ENCODE results near the gene BBS4.

Gene BBS4

DNA sequence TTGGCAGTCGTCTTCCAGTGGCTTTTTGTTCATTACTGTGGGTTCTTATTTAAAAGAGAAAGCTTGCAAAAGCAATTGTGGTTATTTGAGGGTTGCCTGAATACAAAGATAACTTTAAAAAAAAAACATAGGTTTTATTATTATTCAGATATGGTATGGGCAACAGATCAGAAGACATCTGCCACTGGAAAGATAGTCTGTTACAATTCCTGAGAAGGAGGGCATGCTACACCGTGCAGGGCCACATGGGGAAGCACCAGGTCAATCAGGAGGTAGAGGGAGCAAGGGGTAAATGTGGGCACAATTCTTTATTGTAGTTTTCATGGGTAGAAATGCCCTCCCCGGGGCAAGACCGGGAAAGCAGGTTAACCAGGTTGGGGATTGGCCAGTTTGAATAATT is 46.5 kb downstream of the BBS4 start:
- Histone ChIP-seq H3K27me3 (ENCODE audit: insufficient read depth, poor library complexity, severe bottlenecking) (no peaks in the 10 kb centered on the region), H3K9me3 (ENCODE audit: severe bottlenecking) (no peaks in the 10 kb centered on the region), H3K27ac (ENCODE audit: poor library complexity, severe bottlenecking) (no peak overlapping the region), H3K4me3 (ENCODE audit: severe bottlenecking) (no peak overlapping the region), H3K4me1 (ENCODE audit: insufficient read depth, poor library complexity, severe bottlenecking) (no peaks in the 10 kb centered on the region), H3K36me3 (ENCODE audit: low read depth) (peaks cover 36% of the 10 kb centered on the region)
- ATAC-seq (ENCODE audit: low read depth) (peak; percentile 23; the same call in 1 of the 3 replicates), DNase-seq (ENCODE audit: low spot score) (no peak)
- TF ChIP-seq, protein P1, sequence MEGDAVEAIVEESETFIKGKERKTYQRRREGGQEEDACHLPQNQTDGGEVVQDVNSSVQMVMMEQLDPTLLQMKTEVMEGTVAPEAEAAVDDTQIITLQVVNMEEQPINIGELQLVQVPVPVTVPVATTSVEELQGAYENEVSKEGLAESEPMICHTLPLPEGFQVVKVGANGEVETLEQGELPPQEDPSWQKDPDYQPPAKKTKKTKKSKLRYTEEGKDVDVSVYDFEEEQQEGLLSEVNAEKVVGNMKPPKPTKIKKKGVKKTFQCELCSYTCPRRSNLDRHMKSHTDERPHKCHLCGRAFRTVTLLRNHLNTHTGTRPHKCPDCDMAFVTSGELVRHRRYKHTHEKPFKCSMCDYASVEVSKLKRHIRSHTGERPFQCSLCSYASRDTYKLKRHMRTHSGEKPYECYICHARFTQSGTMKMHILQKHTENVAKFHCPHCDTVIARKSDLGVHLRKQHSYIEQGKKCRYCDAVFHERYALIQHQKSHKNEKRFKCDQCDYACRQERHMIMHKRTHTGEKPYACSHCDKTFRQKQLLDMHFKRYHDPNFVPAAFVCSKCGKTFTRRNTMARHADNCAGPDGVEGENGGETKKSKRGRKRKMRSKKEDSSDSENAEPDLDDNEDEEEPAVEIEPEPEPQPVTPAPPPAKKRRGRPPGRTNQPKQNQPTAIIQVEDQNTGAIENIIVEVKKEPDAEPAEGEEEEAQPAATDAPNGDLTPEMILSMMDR (IDR thresholded peaks at IDR 0.05; ENCODE audit: poor library complexity, severe bottlenecking) = peak; percentile 11

DNA sequence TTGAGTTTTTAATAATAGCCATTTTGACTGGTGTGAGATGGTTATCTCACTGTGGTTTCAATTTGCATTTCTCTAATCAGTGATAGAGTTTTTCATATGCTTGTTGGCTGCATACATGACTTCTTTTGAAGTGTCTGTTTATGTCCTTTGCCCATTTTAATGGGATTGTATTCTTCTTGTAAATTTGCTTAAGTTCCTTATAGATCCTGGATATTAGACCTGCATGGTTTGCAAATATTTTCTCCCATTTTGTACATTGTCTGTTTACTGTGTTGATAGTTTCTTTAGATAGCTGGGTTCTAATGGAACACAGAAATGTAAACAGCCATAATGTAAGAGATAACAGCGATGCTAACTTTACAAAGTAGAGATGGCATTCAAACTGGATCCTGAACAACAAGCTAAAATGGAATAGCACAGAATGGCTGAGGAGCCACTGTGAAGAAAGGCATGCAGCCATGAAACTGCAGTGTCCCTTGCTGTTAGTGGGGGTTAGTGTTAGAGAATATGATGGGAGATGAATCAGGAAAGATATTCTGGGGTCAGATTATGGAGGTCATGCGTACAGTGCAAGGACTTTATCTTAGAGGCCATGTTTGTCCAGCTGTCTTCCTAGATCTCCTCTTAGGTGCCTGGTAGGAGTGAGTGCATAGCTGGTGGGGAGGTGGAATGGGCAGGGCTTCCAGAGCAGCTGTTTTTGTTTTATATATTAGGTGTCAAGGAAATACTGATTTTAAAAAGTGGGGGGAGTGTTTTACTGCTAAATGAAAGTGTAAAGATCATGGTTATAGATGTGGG is 48.1 kb downstream of the BBS4 start:
- ATAC-seq (ENCODE audit: low read depth) (no peak), DNase-seq (ENCODE audit: low spot score) (no peak)
- no peak overlapping the region for H3K27ac ChIP-seq (ENCODE audit: poor library complexity, severe bottlenecking)
- TF ChIP-seq, protein P1 (IDR thresholded peaks at IDR 0.05; ENCODE audit: poor library complexity, severe bottlenecking) = no peak
- peaks cover 51% of the 10 kb centered on the region for H3K36me3 ChIP-seq (ENCODE audit: low read depth)
- no peaks in the 10 kb centered on the region for H3K9me3 ChIP-seq (ENCODE audit: severe bottlenecking)
- H3K4me3 ChIP-seq (ENCODE audit: severe bottlenecking) = no peak overlapping the region
- H3K4me1 ChIP-seq (ENCODE audit: insufficient read depth, poor library complexity, severe bottlenecking) = no peaks in the 10 kb centered on the region
- H3K27me3 ChIP-seq (ENCODE audit: insufficient read depth, poor library complexity, severe bottlenecking) = no peaks in the 10 kb centered on the region

DNA sequence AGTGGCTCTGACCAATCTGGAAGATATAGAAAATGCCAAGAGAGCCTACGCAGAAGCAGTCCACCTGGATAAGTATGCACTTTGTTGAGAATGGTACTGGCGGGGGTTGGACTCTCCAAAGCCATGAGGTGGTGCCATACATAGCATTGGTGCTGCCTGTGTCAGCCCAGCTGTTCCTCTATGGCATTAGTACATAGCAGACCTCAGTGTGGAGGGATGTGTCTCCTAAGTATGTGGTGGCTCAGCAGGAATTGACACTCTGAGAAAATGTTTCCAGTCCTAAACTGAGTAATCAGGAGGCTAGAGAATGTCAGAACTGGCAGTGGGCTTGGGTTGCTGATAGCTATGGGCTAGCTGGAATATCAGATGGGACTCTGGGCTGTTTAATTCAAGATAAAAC is 49.1 kb downstream of the BBS4 start:
- H3K9me3 ChIP-seq (ENCODE audit: severe bottlenecking) = no peaks in the 10 kb centered on the region
- H3K4me1 ChIP-seq (ENCODE audit: insufficient read depth, poor library complexity, severe bottlenecking) = no peaks in the 10 kb centered on the region
- no peak overlapping the region for H3K27ac ChIP-seq (ENCODE audit: poor library complexity, severe bottlenecking)
- TF ChIP-seq, protein P1 (IDR thresholded peaks at IDR 0.05; ENCODE audit: poor library complexity, severe bottlenecking) = no peak
- DNase-seq (ENCODE audit: low spot score) (no peak), ATAC-seq (ENCODE audit: low read depth) (peak; percentile 32; the same call in 2 of the 3 replicates)
- peaks cover 58% of the 10 kb centered on the region for H3K36me3 ChIP-seq (ENCODE audit: low read depth)
- no peaks in the 10 kb centered on the region for H3K27me3 ChIP-seq (ENCODE audit: insufficient read depth, poor library complexity, severe bottlenecking)
- H3K4me3 ChIP-seq (ENCODE audit: severe bottlenecking) = no peak overlapping the region

DNA sequence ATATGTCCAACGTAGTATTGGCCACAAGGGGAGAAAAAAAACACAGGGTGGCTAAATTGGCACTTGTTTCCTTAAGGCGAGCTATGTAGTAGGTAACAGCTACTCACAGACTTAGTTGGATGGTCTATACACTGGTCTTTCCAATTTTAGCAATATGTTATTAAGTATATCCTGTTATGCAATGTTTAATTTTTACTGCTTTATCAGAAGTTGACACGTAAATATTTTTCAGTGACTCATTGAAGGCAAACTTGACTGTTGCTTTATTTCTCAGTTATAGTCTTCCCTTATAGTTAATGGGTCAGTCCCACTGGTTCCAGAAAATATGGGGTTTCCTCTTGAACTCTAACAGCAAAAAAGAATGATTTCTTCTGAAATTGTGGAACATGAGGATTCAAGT is 51.1 kb downstream of the BBS4 start:
- ATAC-seq (ENCODE audit: low read depth) (no peak), DNase-seq (ENCODE audit: low spot score) (no peak)
- no peak overlapping the region for H3K27ac ChIP-seq (ENCODE audit: poor library complexity, severe bottlenecking)
- H3K4me1 ChIP-seq (ENCODE audit: insufficient read depth, poor library complexity, severe bottlenecking) = no peaks in the 10 kb centered on the region
- peaks cover 62% of the 10 kb centered on the region for H3K36me3 ChIP-seq (ENCODE audit: low read depth)
- no peaks in the 10 kb centered on the region for H3K27me3 ChIP-seq (ENCODE audit: insufficient read depth, poor library complexity, severe bottlenecking)
- TF ChIP-seq, protein P1 (IDR thresholded peaks at IDR 0.05; ENCODE audit: poor library complexity, severe bottlenecking) = no peak
- H3K4me3 ChIP-seq (ENCODE audit: severe bottlenecking) = no peak overlapping the region
- H3K9me3 ChIP-seq (ENCODE audit: severe bottlenecking) = no peaks in the 10 kb centered on the region

DNA sequence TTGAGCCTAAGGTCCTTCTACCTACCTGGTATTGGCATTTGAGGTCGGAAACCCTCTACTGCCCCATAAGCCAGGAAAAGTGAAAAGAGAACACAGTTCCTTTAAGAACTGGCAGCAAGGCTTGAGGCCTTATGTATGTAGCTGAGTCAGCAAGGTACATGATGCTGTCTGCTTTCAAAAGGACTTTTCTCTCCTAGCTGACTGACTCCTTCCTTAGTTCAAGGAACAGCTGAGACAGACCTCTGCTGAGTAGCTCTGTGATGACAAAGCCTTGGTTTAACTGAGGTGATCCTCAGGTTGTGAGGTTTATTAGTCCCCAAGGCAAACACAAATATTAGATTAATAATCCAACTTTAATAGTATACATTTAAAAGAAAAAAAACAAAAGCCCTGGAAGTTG is 51.7 kb downstream of the BBS4 start:
- DNase-seq (ENCODE audit: low spot score) (no peak), ATAC-seq (ENCODE audit: low read depth) (no peak)
- no peak overlapping the region for H3K27ac ChIP-seq (ENCODE audit: poor library complexity, severe bottlenecking)
- H3K36me3 ChIP-seq (ENCODE audit: low read depth) = peaks cover 64% of the 10 kb centered on the region
- no peak overlapping the region for H3K4me3 ChIP-seq (ENCODE audit: severe bottlenecking)
- H3K27me3 ChIP-seq (ENCODE audit: insufficient read depth, poor library complexity, severe bottlenecking) = no peaks in the 10 kb centered on the region
- H3K9me3 ChIP-seq (ENCODE audit: severe bottlenecking) = no peaks in the 10 kb centered on the region
- TF ChIP-seq, protein P1 (IDR thresholded peaks at IDR 0.05; ENCODE audit: poor library complexity, severe bottlenecking) = no peak
- H3K4me1 ChIP-seq (ENCODE audit: insufficient read depth, poor library complexity, severe bottlenecking) = no peaks in the 10 kb centered on the region
